CMK (cell line): ENCODE data around the gene FOXA3.

ENCODE experiments used
- DNase-seq: peaks from one replicate; pipeline ENCODE4 v3.0.0-alpha.2; 2010; ENCODE audit warnings: low read depth

Gene FOXA3

DNA sequence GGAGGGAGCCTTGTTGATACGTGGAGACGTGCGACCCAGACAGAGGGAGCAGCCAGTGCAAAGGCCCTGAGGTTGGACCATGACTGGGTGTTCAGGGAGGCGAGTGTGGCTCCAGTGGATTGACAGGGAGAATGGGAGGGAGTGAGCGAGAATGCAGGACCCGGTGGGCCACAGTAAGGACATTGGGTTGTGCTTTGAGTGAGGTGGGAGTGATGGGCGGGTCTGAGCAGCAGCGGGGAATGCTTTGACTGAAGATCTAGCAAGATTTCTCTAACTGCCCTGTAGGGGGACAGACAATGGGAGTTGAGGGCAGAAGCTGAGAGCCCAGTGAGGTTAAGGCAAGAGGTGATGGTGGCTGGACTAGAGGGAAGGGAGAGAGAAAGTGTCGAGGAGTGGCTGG lies 58.2 kb downstream of the FOXA3 start:
- DNase-seq, result no peak
